Measurements from ENCODE around the gene MORF4L1.
"Not testable (repeated sequence)": the region's sequence is repeated elsewhere in the genome, so short reads cannot be mapped to it uniquely, and the experiment has no call there.

The MORF4L1 gene, protein sequence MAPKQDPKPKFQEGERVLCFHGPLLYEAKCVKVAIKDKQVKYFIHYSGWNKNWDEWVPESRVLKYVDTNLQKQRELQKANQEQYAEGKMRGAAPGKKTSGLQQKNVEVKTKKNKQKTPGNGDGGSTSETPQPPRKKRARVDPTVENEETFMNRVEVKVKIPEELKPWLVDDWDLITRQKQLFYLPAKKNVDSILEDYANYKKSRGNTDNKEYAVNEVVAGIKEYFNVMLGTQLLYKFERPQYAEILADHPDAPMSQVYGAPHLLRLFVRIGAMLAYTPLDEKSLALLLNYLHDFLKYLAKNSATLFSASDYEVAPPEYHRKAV

DNA sequence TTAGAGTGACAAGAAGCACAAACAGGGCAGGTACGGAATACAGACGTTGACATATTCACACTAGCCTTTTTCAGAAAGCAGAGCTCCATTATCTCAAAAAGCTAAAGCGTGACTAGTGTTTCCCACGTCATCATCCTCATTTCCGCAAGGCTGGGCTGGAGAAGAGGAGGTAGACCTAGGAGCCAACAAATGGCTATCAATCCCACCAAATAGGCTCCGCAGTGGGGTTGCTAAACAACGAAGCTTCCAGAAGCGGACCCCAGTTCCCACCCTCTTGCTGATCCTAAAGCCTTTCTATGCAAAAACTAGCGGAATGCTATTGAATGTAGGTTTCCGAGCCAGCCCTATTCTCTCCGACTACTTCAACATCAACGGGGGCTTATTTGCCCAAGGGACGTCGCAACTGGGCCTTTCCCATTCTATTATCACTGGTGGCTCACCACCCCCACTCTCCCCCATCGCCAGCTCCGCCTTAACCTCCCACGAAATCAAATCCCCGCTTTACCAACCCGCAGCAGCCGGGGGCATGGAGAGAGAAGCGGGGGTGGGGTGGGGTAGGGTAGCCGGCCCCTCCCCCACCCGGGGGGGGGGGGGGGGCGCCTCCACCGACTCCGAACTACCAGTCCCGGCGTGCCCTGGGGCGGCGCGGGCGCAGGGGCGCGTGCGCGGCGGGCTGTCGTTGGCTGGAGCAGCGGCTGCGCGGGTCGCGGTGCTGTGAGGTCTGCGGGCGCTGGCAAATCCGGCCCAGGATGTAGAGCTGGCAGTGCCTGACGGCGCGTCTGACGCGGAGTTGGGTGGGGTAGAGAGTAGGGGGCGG is at the start of gene MORF4L1:
Gene MORF4L1, plus strand, starts transcription at position 736 of the 817 bp plus-strand sequence. CDS start 128 bp downstream, outside the sequence.
- peak; percentile 90 to 91 for DNase-seq (ENCODE audit: low read depth in 1 of 2, low spot score in 1 of 2)

DNA sequence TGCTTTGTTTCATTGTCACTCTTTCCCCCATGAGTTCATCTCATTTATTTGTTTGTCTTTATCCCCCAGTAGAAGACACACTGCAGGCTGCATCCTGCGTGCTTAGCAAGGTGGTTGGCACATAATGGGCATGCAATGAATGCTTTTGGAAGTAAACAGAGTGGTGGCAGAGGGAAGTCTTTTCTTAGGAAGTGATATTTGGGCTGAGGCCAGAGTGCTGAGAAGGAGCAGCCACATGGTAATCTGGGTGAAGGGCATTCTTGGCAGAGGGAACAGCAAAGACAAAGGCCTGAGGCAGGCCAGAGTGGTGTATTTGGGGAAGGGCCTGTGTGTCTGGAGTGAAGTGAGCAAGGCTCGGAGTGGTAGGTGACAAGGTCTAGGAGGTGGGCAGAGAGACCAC is 43.8 kb upstream of the MORF4L1 start:
- no peak for DNase-seq (ENCODE audit: low read depth in 1 of 2, low spot score in 1 of 2)

DNA sequence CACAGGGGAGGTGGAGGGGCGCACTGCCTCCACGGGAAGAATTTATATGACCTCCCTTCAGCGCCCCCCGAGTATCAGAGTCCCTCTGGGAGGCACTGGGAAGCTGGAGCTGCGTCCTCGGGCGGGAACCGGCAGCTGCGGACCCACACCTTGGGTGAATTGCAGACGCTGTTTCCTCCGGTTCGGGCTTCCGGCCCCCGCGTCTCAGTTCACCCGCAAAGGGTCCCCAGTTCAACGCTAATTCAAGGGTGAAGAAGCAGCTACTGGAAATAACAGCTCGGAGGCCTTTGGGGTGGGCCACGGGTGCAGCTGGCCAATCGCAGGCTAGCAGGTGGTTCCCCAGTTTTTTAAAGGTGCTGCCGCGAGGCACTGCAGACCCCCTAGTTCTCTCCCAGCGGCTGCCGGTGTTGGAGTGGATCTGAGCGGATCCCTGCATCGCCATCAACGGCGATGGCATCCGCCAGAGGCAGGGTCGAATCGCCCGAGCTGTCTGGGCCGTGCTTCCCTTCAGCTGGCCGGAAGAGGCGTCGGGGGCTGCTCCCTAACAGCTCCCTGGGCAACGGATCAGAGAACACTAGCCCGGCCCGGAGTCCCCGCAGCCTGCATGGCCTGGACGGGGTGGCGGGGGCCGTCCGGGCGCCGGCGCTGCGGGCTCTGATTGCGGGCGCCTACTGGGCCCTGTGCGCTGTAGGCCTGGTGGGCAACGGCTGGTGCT is 42.0 kb upstream of the MORF4L1 start:
- DNase-seq (ENCODE audit: low read depth in 1 of 2, low spot score in 1 of 2): no peak

DNA sequence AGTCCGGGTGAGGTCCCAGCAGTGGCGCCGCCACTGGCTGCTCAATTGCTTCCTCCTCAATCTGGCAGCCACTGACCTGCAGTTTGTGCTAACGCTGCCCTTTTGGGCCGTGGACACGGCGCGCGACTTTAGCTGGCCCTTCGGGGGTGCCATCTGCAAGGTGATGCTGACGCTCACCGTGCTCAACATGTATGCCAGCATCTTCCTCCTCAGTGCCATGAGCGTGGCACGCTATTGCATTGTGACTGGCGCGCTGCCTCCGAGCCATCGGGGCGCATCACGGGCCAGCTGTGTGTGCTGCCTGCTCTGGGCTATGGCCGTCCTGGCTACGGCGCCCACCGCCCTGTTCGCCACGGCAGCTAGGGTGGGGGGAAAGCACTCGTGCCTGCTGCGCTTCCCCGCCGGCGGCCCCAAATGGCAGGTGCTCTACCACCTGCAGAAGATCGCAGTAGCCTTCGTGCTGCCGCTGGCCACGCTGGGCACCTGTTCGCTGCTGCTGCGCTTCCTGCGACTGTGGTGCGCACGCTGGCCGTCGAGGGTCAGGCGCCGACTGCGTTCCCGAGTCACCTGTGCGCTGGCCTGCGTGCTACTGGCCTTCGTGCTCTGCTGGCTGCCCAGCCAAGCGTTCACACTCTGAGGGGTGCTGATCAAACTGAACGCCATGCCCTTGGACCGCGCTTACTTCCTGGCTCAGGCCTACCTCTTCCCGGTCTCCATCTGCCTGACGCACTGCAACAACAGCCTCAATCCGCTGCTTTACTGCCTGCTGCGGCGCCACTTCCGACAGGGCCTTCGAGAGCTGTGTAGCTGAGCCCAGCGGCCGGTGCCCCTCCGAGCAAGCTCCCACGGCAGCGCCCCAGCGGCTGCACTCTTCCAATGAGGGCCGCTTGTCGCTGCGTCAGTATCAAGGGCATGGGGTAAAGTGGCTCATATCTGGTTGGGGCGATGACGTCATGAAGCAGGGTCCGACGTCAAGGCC is 41.2 kb upstream of the MORF4L1 start:
- DNase-seq (ENCODE audit: low read depth in 1 of 2, low spot score in 1 of 2): no peak

DNA sequence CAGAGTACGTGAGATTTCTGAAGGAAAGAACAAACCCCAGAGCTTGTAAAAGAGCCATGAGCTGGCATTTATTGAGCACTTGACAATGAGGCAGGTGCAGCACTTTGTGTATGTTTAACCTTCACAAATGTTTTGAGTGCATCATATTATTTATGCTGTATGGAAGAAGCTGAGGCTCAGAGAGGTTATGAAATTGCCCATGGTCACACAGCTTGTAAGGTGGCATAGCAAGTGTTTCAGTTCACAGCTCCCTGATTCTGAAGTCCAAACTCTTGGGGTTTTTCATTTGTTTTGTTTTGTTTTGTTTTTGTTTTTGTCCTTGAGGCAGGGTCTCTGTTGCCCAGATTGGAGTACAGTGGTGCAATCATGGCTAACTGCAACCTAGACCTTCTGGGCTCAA is 36.4 kb upstream of the MORF4L1 start:
- no peak for DNase-seq (ENCODE audit: low read depth in 1 of 2, low spot score in 1 of 2)

DNA sequence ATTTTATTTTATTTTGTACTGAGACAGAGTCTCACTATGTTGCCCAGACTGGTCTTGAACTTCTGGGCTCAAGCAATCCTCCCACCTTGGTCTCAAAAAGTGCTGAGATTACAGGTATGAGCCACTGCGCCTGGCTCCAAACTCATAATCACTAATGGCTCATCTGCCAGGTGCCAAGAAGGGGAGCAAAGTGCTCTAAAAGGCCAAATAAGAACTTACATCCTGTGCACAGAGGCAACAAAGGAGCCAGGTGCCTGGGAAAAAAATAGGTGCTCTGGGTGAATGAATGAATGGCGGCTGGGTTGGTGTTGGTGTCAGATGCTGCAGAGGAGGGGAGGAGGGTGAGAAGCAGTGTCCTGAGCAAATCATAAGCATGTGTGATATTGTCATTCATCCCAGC is 35.6 kb upstream of the MORF4L1 start:
- no peak for DNase-seq (ENCODE audit: low read depth in 1 of 2, low spot score in 1 of 2)

DNA sequence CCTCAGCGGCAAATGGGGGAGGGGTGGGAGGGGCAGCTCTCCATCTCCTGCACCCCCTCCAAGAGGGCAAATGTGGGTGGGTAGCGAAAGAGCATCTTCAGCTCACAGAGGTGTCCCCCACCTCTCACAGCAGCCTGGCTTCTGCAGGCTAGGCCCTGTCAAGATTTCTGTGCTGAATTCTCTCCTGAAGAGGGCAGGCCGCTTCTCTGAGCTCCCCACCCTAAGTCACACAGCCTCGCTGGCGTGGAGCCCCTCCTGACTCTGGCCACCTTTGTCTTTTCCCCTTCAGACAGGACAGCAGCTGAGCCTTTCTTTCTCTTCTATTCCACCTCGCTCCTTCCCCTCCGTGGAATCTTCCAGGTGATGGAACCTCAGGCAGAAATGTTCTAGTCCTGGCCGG is 35.1 kb upstream of the MORF4L1 start:
- no peak for DNase-seq (ENCODE audit: low read depth in 1 of 2, low spot score in 1 of 2)

DNA sequence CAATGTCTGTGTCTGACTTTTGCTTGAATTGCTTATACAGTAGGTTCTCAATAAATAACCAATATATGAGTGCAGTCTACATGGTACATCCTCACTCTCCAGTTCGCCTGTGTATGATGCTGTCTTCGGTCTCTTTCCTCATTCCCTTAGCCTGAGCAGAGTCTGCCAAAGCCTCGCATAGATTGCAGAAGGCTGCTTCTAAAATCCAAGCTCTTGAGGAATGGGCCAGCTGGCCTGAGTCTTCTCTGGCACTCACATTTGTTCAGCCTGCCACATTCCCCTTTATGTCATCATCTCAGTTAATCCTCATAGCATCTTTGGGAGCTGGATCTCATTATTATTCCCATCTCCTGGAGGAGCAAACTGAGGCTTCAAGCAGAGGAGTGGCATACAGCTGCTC is 34.2 kb upstream of the MORF4L1 start:
- no peak for DNase-seq (ENCODE audit: low read depth in 1 of 2, low spot score in 1 of 2)

DNA sequence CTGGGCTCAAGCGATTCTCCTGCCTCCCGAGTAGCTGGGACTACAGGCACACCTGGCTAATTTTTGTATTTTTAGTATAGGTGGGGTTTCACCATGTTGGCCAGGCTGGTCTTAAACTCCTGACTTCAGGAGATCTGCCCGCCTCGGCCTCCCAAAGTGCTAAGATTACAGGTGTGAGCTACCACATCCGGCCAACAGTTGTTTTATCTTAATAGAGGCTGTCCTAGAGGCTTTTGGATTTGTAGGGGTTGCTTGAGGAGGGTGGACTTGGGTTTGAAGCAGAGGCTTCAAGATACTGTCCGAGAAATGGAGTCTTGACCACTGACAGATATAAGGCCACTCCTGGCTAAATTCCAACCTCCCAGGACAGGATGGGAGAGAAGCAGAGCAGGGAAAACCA is 33.5 kb upstream of the MORF4L1 start:
- DNase-seq (ENCODE audit: low read depth in 1 of 2, low spot score in 1 of 2): not testable (repeated sequence)

DNA sequence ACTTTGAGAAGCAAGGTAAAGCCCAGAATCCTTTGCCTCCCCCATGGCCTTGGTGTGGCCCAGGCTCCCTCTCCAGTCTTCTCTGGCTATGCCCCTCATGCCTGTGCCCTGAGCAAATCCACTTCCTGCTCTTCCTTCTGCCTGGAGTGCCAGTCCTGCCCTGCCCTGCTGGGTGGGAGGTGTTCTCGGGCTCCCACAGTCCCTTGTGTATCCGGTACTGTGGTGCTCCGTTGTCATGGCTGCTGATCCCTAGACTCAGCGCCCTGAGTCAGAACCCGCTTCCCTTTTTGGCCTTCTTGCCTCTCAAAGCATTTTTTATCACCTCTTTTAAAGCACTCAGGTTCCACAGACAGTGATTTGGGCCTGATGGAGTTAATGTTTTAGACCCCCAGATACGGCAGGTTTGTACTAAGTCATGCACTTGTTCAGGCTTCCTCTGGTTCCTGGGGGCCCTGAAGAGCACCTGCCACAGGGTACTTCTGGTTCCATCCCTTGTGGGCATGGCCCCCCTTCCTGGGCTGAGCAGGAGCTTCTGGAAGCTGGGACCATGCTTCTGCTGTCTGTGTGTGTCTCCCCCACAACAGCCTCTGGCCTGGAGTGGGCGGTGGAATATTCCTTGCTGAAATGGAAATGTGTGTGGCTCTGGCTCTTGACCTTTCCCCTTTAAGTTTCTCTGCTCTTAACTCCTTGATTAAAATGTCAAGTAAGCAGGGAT is 31.9 kb upstream of the MORF4L1 start:
- no peak for DNase-seq (ENCODE audit: low read depth in 1 of 2, low spot score in 1 of 2)

DNA sequence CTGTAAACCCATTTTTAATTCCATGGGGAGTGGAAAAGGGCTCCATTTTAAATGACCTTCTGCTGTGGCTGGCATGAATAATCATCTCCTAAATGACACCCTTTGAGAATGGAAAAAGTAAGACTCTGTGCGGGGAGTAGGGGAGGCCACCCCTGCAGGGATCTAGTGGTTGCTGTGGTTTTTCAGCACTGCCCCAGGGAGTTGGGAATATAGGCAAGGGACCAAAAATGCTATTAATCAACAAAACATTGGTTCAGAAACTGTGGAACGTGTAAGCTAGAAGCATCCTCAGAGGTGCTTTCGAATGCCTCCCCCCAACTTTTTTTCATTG is 31.3 kb upstream of the MORF4L1 start:
- no peak for DNase-seq (ENCODE audit: low read depth in 1 of 2, low spot score in 1 of 2)

DNA sequence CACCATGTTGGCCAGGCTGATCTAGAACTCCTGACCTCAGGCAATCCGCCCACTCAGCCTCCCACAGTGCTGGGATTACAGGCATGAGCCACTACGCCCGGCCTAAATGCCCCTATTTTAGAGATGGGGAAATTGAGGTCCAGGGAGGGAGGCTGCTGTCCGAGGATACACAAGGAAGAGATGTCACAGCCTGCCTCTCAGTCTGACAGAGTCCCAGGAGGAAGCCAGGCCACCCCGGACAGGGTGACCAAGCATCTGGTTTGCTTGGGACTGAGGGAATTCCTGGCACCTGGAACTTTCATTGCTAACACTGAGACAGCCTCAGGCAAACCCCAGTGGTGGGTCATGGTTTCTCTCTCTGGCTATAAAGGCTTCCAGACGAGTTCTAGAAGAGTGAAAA is 30.8 kb upstream of the MORF4L1 start:
- no peak for DNase-seq (ENCODE audit: low read depth in 1 of 2, low spot score in 1 of 2)

DNA sequence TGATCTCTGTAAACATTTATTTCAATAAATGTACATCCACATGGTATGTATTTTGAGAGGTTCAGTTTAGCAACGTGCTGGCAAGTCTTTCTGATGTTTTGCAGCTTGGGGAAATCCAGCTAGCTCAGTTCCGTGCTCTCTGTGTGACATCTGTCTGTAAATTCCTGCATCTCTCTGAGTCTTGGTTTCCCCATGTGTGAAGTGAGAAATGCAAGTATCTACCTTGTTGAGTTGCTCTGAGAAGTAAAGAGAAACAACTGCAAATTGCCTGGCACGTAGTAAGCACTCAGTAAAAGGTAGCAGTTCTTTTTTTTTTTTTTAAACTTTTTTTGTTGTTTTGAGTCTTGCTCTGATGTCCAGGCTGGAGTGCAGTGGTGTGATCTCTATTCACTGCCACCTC is 30.2 kb upstream of the MORF4L1 start:
- no peak for DNase-seq (ENCODE audit: low read depth in 1 of 2, low spot score in 1 of 2)

DNA sequence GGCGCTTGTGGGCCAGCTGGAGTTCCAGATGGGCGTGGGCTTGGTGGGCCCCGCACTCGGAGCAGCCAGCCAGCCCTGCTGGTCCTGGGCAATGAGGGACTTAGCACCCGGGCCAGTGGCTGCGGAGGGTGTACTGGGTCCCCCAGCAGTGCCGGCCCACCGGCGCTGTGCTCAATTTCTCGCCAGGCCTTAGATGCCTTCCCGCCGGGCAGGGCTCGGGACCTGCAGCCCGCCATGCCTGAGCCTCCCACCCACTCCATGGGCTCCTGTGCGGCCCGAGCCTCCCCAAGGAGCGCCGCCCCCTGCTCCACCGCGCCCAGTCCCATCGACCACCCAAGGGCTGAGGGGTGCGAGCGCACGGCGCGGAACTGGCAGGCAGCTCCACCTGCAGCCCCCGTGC is 25.8 kb upstream of the MORF4L1 start:
- not testable (repeated sequence) for DNase-seq (ENCODE audit: low read depth in 1 of 2, low spot score in 1 of 2)

DNA sequence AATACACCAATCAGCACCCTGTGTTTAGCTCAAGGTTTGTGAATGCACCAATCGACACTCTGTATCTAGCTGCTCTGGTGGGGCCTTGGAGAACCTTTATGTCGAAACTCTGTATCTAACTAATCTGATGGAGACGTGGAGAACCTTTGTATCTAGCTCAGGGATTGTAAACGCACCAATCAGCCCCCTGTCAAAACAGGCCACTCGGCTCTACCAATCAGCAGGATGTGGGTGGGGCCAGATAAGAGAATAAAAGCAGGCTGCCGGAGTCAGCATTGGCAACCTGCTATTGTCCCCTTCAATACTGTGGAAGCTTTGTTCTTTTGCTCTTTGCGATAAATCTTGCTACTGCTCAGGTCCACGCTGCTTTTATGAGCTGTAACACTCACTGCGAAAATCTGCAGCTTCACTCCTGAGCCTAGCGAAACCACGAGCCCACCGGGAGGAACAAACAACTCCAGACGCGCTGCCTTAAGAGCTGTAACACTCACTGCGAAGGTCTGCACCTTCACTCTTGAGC is 25.2 kb upstream of the MORF4L1 start:
- not testable (repeated sequence) for DNase-seq (ENCODE audit: low read depth in 1 of 2, low spot score in 1 of 2)

DNA sequence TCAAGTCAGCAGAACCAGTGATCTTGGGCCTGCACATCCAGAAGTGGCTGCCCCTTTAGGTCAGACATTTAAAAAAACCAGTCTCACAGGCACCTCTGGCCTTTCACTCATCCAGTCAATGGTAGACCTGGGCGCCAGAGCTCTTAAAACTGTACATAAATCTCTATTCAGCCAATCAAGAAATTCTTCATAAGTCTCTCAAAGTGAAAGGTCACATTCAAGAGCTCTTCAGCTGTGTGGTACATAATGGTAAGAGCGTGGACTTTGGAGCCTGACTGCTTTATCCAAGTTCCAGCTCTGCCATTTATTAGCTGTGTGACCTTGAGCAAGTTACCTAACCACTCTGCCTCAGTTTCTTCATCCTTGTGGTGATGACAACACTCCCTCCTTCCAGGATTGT is 22.3 kb upstream of the MORF4L1 start:
- no peak for DNase-seq (ENCODE audit: low read depth in 1 of 2, low spot score in 1 of 2)

DNA sequence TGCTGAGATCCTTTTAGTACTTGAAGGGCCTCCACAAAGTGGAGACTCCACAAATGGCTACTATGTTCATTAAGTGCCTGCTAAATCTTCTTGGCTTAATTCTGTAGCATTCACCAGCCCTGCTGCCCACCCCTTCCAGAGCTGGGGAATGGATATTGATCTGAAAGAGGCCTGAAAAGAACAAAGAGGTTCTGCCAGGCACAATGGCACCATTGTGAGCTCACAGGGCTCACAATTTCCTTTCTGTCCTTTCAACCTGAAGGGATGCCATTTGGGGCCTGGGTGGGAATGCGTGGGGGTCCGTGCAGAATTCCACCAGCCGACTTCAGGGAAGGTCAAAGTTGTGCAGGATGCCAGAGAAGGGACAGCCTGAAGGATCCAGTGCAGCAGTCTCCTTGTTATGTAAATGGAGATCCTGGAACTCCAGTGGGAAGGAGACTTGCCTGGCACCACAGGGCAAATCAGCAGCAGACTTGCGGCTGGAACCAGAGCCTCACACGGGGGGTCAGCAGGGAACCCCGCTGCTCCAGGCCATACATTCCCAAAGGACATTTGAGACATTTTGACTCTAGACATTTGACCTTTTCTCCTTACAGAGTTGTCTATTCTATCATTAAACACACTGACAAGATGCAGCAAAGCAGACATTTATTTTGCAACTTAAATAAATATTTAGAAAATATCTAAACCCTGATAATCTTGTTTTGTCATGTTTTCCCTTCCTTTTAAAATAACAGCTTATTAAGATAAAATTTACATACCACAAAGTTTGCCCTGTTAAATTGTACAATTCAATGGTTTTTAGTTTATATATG is 21.5 kb upstream of the MORF4L1 start:
- DNase-seq (ENCODE audit: low read depth in 1 of 2, low spot score in 1 of 2): no peak

DNA sequence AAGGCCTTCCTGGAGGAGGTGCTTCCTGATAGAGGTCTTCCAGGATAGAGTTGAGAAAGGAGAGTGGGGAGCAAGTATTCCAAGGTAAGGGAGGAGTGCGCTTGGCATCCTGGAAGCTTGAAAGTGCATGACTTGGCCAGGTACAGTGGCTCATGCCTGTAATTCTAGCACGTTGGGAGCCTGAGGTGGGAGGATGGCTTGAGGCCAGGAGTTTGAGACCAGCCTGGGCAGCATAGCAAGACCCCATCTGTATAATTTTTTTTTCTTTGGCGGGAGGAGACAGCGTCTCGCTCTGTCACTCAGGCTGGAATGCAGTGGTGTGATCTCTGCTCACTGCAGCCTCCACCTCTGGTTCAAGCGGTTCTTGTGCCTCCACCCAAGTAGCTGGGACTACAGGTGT is 19.2 kb upstream of the MORF4L1 start:
- no peak for DNase-seq (ENCODE audit: low read depth in 1 of 2, low spot score in 1 of 2)

DNA sequence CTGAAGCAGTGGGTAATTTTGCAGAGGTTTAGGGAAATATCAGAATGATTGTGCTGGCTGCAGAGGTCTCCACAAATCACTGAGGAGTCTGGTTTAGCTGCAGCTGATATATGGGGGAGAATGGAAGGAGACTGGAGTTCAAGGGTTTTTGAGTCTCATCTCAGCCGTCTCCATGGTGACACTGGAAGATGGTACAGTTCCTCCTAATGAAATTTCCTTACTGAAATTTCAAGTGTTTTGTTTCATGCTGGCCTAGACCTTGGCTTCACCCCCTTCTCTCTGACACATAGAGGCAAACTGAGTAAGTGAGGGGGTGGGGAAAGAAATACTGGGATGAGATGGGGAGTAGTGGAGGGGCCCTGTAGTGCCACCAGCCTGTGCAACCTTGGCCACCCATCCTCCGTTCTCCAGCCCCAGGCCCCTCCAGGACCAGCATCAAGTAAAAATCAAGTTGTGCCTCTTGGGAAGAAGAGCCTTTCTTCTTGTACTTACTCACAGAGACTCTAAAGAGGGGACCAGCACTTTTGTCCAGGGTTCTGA is 17.8 kb upstream of the MORF4L1 start:
- no peak for DNase-seq (ENCODE audit: low read depth in 1 of 2, low spot score in 1 of 2)

Measured in activated CD4-positive, alpha-beta T cell treated with anti-CD3 and anti-CD28 coated beads, Interleukin-2, amount 50 U/mL, for 24 hours (primary cell).